ENCODE measurements around the gene GTF2H4. TPM values are rescaled to one million over a fixed set of nuclear protein-coding genes. Genes with fewer than 3 reads are reported as not detected.

GTF2H4 gene
- total and polyA plus RNA-seq, 10 of the 15 experiments (the other 5 are each of a cell fraction or from before 2014, with no cell fraction given) = 1.1 to 43.8 (median 18.9) TPM

- TF ChIP-seq MLLT1 (IDR thresholded peaks at IDR 0.05) = no peak
- no peak for TF ChIP-seq RAD21 (IDR thresholded peaks at IDR 0.05; ENCODE audit: insufficient read depth, low read depth, low read length)
- no peak for TF ChIP-seq ZNF24 (IDR thresholded peaks at IDR 0.05)
- no peak for TF ChIP-seq NBN (IDR thresholded peaks at IDR 0.05)
- TF ChIP-seq TBL1XR1 (IDR thresholded peaks at IDR 0.05; ENCODE audit: low read depth, low read length) = no peak
- TF ChIP-seq ELK1 (IDR thresholded peaks at IDR 0.05; ENCODE audit: low read depth, low read length) = no peak
- no peak for TF ChIP-seq ZZZ3 (IDR thresholded peaks at IDR 0.05; ENCODE audit: control insufficient read depth, insufficient read length, low read depth)
Measured at GRCh38 chr6:30897882-30898281, 10.1 kb upstream of the GTF2H4 start (continued).

- Histone ChIP-seq H4K20me1 (ENCODE audit: control insufficient read depth, insufficient read depth) (no peaks in the 10 kb centered on the region), H2AFZ (ENCODE audit: control insufficient read depth, low read depth, low read length) (no peak overlapping the region), H3K27ac (ENCODE audit: control insufficient read depth, insufficient read depth) (no peak overlapping the region), H3K4me2 (ENCODE audit: control insufficient read depth, insufficient read depth) (no peak overlapping the region), H3K4me1 (ENCODE audit: control insufficient read depth, insufficient read depth, low read length) (peaks cover 32% of the 10 kb centered on the region), H3K4me3 (no peak overlapping the region), H3K79me2 (ENCODE audit: control insufficient read depth, insufficient read depth, low read length) (no peaks in the 10 kb centered on the region), H3K9me3 (replicated peaks; ENCODE audit: control insufficient read depth, insufficient read depth, low read length) (no peaks in the 10 kb centered on the region), H3K27me3 (replicated peaks in 1 of 2; ENCODE audit: control insufficient read depth in 2 of 2, insufficient read depth in 2 of 2, low read length in 1 of 2) (no peaks in the 10 kb centered on the region), H3K36me3 (ENCODE audit: control insufficient read depth in 2 of 2, insufficient read depth in 2 of 2, low read length in 1 of 2) (peaks cover 4 to 10% of the 10 kb centered on the region in 2 experiments; a peak in 3 of 4 replicates), H3K9ac (ENCODE audit: control insufficient read depth, insufficient read depth, low read length) (no peak overlapping the region)
- FAIRE-seq (no peak), DNase-seq (ENCODE audit: low read depth, low spot score) (no peak), ATAC-seq (no peak)
- TF ChIP-seq NKRF (conservative IDR thresholded peaks at IDR 0.05) (no peak), CBX3 (IDR thresholded peaks at IDR 0.05; ENCODE audit: borderline replicate concordance, low read depth) (no peak), POLR2AphosphoS5 (IDR thresholded peaks at IDR 0.05; ENCODE audit: low read length) (no peak), SIX5 (IDR thresholded peaks at IDR 0.05; ENCODE audit: low read depth, low read length, severe bottlenecking) (no peak), SMC3 (IDR thresholded peaks at IDR 0.05; ENCODE audit: borderline replicate concordance, low read length) (no peak), LARP7 (IDR thresholded peaks at IDR 0.05) (no peak), KAT2A (conservative IDR thresholded peaks at IDR 0.05; ENCODE audit: control insufficient read depth, low read depth, low read length) (no peak), MTA3 (IDR thresholded peaks at IDR 0.05; ENCODE audit: borderline replicate concordance, low read length) (no peak)
- in situ Hi-C loops (cut with MboI) (no loop called here), intact Hi-C loops (cut with micrococcal nuclease; ENCODE audit: unreplicated experiment) (no loop called here)
- POLR2A ChIA-PET = interaction anchor here (0.9 kb wide), 1 partner anchor 15 kb away, joined by 8 read pairs; the partner anchor contains the start of gene VARS2
- CTCF ChIA-PET = no interaction called here
- RAD21 ChIA-PET (ENCODE audit: unreplicated experiment) = interaction anchor here (3.8 kb wide), 1 partner anchor 15 kb away, joined by 31 read pairs; the partner anchor contains the start of gene VARS2
- no TSS peak for BruUV-seq (replicated peaks)
- SMC1A ChIA-PET (ENCODE audit: uncharacterized antibody, unreplicated experiment) = interaction anchor here (1.6 to 2.3 kb wide), 2 partner anchors 14 to 71 kb away, joined by 3 to 8 read pairs; partner anchors contain the start of gene VARS2
- WGBS (ENCODE audit: insufficient coverage, insufficient replicate concordance, low lambda C conversion rate, missing lambda C conversion rate) = 74% methylated on average over 23 of the region's 23 CpGs
Measured at GRCh38 chr6:30898750-30899360, 9.2 kb upstream of the GTF2H4 start.
